Stimulated activated CD8-positive, alpha-beta memory T cell treated with anti-CD3 and anti-CD28 coated beads, Interleukin-15, amount 100 ng/mL, for 1 hour (primary cell): ENCODE results near the gene SOX6.
"Not testable (repeated sequence)": the region's sequence is repeated elsewhere in the genome, so short reads cannot be mapped to it uniquely, and the experiment has no call there.

Source experiments
- DNase-seq: peaks from one replicate; pipeline ENCODE4 v3.0.0-alpha.2; 2020; ENCODE audit warnings: low read depth

Gene SOX6

DNA sequence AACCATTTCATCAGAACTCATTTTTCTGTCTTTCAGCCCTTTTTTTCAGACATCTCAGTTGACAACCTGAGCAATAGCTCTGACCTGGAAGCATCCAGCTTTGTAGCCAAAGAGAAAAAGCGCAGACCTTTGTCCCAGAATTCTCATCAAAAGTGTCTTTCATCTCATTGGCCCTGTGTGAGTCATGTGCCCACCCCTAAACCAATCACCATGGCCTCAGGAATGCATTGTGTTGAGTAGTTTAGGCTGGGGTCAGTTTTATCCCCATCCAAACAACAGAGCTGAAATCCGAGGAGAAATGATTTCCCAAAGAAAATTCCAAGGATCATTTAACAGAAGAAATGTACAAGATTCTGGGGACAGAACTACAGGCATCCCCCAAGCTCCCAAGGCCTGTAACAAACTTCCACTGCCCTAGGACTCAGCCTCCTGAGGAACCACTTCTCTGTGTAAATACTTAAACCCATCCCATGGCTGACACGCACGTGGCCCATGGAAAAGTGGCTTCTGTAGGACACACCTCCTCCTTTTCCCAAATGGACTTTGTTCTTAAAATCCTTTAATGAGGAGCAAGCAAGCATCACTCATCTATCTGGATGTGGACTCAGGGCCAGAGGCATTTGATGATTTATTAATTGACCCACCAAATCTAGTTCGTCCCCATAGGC, 429.0 kb downstream of the SOX6 start:
- no peak for DNase-seq

- no peak for DNase-seq
Observed at GRCh38 chr11:15926071-15926470, 430.3 kb downstream of the SOX6 start.

- no peak for DNase-seq
Observed at GRCh38 chr11:15923183-15923582, 433.2 kb downstream of the SOX6 start.

- not testable (repeated sequence) for DNase-seq
Observed at GRCh38 chr11:15922745-15923144, 433.6 kb downstream of the SOX6 start.

GRCh38 chr11:15920856-15921629, 435.3 kb downstream of the SOX6 start:
- no peak for DNase-seq

- no peak for DNase-seq
Observed at GRCh38 chr11:15918674-15919073, 437.7 kb downstream of the SOX6 start.

DNA sequence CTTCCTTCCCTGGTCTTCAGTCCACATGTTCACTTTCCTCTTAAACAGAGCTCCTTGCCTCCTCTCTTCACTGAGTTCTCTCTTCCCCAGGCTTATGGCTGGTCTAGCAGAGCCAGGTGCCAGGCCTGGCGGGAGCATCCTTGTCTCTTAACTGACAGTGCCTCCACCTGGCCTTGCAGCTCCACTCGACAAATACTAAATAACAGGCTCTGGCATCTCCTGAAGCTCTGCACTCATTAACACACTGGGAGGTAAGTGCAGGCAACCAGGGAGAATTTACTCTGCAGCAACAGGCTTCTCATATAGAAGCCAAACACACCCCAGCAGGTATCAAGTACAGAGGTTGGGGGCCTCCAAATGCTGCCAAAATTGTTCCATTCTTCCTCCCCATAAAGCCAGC, 438.1 kb downstream of the SOX6 start:
- no peak for DNase-seq
